ENCODE measurements around the gene CORO6. TPM values are rescaled to one million over a fixed set of nuclear protein-coding genes. Genes with fewer than 3 reads are reported as not detected.
A peak's percentile ranks its signal among the peaks of the same experiment; 100 is the strongest.

CORO6 gene
- total and polyA plus RNA-seq, 2 of the 13 experiments (the other 11 are each of a cell fraction or from before 2014, with no cell fraction given): 0.42 to 0.82 TPM

DNA sequence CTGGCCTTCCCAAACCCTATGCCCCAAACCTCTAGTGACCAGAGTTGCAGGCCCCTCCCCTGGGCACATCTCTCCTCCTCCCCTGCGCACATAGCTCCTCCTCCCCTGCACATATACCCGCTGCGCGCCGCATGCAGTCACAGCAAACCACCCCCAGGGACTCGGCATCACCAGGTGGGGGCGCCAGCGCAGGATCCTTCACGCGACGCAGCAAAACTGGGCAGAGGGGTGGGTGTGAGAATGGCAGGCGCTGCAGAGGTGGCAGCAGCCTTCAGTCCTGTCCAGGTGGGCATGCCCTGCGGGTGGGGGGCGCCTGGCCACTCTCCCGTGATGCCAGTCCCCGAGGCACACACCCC lies 5.6 kb downstream of the CORO6 start:
- peak; percentile 64 for ATAC-seq
- no peak overlapping the region for H3K27ac ChIP-seq (ENCODE audit: extremely low read length, insufficient read depth, low read length)
- WGBS (ENCODE audit: low lambda C conversion rate): 2% methylated on average over 8 of the region's 16 CpGs
- POLR2A ChIA-PET: interaction anchor here (0.6 to 1.5 kb wide), 8 partner anchors 21 to 323 kb away, joined by 3 to 5 read pairs (median 3); partner anchors contain the start of genes NUFIP2 and TAOK1
- H3K36me3 ChIP-seq (replicated peaks in 1 of 2; ENCODE audit: control insufficient read depth in 1 of 2, insufficient read depth in 2 of 2, low read length in 2 of 2): no peaks in the 10 kb centered on the region
- H4K20me1 ChIP-seq (ENCODE audit: insufficient read depth, low read length): no peaks in the 10 kb centered on the region
- FAIRE-seq: peak; percentile 52
- H3K9ac ChIP-seq (ENCODE audit: insufficient read depth, low read depth, low read length): 0 out of 2 replicates have a peak overlapping the region, but pooled peaks have one; percentile 41
- no peaks in the 10 kb centered on the region for H3K9me3 ChIP-seq (ENCODE audit: low read length)
- CTCF ChIA-PET (ENCODE audit: low intra/inter-chr PET ratio, low total read pairs): interaction anchor here (0.6 to 2.6 kb wide), 3 partner anchors 22 to 162 kb away, joined by 3 to 10 read pairs (median 3); no protein-coding TSS in a partner anchor
- no peak overlapping the region for H2AFZ ChIP-seq (ENCODE audit: low read length)
- no TSS peak for BruUV-seq (replicated peaks)
- peak; percentile 80 for DNase-seq (ENCODE audit: low spot score)
- peak overlapping the region; percentile 36 to 75 (median 42); a peak in 5 of 6 replicates for H3K4me3 ChIP-seq (replicated peaks in 1 of 3; ENCODE audit: insufficient read depth in 1 of 3, low read depth in 2 of 3, low read length in 3 of 3)
- H3K4me2 ChIP-seq (ENCODE audit: low read depth, low read length): peak overlapping the region; percentile 97
- no peaks in the 10 kb centered on the region for H3K79me2 ChIP-seq (ENCODE audit: insufficient read depth, low read length)
- peaks cover 75% of the 10 kb centered on the region for H3K4me1 ChIP-seq (ENCODE audit: insufficient read depth, low read length)
- in situ Hi-C loops (cut with HindIII; ENCODE audit: extremely low pct_ligation_motif_present, low pct_unique_long_range_greater_than_20kb) (loop anchor here (5.0 kb wide), 1 partner anchor 35 kb away; no protein-coding TSS in a partner anchor), intact Hi-C loops (cut with micrococcal nuclease; ENCODE audit: unreplicated experiment) (no loop called here)
- H3K27me3 ChIP-seq (ENCODE audit: control insufficient read depth in 1 of 2, insufficient read depth in 2 of 2, low read length in 2 of 2): peaks cover 4 to 79% of the 10 kb centered on the region in 2 experiments
- TF ChIP-seq, protein P1, sequence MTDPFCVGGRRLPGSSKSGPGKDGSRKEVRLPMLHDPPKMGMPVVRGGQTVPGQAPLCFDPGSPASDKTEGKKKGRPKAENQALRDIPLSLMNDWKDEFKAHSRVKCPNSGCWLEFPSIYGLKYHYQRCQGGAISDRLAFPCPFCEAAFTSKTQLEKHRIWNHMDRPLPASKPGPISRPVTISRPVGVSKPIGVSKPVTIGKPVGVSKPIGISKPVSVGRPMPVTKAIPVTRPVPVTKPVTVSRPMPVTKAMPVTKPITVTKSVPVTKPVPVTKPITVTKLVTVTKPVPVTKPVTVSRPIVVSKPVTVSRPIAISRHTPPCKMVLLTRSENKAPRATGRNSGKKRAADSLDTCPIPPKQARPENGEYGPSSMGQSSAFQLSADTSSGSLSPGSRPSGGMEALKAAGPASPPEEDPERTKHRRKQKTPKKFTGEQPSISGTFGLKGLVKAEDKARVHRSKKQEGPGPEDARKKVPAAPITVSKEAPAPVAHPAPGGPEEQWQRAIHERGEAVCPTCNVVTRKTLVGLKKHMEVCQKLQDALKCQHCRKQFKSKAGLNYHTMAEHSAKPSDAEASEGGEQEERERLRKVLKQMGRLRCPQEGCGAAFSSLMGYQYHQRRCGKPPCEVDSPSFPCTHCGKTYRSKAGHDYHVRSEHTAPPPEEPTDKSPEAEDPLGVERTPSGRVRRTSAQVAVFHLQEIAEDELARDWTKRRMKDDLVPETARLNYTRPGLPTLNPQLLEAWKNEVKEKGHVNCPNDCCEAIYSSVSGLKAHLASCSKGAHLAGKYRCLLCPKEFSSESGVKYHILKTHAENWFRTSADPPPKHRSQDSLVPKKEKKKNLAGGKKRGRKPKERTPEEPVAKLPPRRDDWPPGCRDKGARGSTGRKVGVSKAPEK (CRISPR knock-in tag; IDR thresholded peaks at IDR 0.05; ENCODE audit: borderline replicate concordance): 0 out of 2 replicates have a peak, but pooled peaks have one; percentile 52
- TF ChIP-seq, protein P2, sequence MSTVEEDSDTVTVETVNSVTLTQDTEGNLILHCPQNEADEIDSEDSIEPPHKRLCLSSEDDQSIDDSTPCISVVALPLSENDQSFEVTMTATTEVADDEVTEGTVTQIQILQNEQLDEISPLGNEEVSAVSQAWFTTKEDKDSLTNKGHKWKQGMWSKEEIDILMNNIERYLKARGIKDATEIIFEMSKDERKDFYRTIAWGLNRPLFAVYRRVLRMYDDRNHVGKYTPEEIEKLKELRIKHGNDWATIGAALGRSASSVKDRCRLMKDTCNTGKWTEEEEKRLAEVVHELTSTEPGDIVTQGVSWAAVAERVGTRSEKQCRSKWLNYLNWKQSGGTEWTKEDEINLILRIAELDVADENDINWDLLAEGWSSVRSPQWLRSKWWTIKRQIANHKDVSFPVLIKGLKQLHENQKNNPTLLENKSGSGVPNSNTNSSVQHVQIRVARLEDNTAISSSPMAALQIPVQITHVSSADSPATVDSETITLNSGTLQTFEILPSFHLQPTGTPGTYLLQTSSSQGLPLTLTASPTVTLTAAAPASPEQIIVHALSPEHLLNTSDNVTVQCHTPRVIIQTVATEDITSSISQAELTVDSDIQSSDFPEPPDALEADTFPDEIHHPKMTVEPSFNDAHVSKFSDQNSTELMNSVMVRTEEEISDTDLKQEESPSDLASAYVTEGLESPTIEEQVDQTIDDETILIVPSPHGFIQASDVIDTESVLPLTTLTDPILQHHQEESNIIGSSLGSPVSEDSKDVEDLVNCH (CRISPR knock-in tag; IDR thresholded peaks at IDR 0.05): no peak
- TF ChIP-seq ZNF225 (CRISPR knock-in tag; IDR thresholded peaks at IDR 0.05) (no peak), GABPB1 (CRISPR knock-in tag; IDR thresholded peaks at IDR 0.05) (peak; percentile 48; the same call in 1 of the 2 replicates), SALL1 (CRISPR knock-in tag; IDR thresholded peaks at IDR 0.05) (0 out of 2 replicates have a peak, but pooled peaks have one; percentile 16), ZSCAN22 (CRISPR knock-in tag; IDR thresholded peaks at IDR 0.05) (no peak), ZNF570 (CRISPR knock-in tag; IDR thresholded peaks at IDR 0.05; ENCODE audit: borderline replicate concordance) (no peak), ZNF124 (CRISPR knock-in tag; IDR thresholded peaks at IDR 0.05) (no peak), ZNF780A (CRISPR knock-in tag; IDR thresholded peaks at IDR 0.05) (no peak), XRCC5 (optimal IDR thresholded peaks at IDR 0.05; ENCODE audit: low read length) (peak; percentile 92), ZNF550 (CRISPR knock-in tag; IDR thresholded peaks at IDR 0.05; ENCODE audit: borderline replicate concordance) (0 out of 2 replicates have a peak, but pooled peaks have one; percentile 18), BRD4 (CRISPR knock-in tag; IDR thresholded peaks at IDR 0.05) (no peak)
- TF ChIP-seq, protein P3, sequence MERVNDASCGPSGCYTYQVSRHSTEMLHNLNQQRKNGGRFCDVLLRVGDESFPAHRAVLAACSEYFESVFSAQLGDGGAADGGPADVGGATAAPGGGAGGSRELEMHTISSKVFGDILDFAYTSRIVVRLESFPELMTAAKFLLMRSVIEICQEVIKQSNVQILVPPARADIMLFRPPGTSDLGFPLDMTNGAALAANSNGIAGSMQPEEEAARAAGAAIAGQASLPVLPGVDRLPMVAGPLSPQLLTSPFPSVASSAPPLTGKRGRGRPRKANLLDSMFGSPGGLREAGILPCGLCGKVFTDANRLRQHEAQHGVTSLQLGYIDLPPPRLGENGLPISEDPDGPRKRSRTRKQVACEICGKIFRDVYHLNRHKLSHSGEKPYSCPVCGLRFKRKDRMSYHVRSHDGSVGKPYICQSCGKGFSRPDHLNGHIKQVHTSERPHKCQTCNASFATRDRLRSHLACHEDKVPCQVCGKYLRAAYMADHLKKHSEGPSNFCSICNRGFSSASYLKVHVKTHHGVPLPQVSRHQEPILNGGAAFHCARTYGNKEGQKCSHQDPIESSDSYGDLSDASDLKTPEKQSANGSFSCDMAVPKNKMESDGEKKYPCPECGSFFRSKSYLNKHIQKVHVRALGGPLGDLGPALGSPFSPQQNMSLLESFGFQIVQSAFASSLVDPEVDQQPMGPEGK (CRISPR knock-in tag; IDR thresholded peaks at IDR 0.05): peak; percentile 76
